Body of pancreas (tissue), 4 donors: ENCODE data around the gene ABCA1. TPM values are rescaled to one million over a fixed set of nuclear protein-coding genes. Genes with fewer than 3 reads are reported as not detected.

Experiments
- ATAC-seq: fragments of 150-250 bp; one replicate; pipeline ENCODE4 v1.9.1; 2016
- DNase-seq, 4 donors: peaks; one replicate each; pipeline ENCODE4 v3.0.0-alpha.2; 2019
- H3K27ac ChIP-seq, 4 donors: fragments of 200-600 bp; sonication (generic); 1 replicate in 3 of 4; 2 replicates in 1 of 4; pipeline versions ENCODE4 v1.5.1 to v1.6.1; 2016 to 2019; ENCODE audit warnings: mild to moderate bottlenecking in 1 of 4, mixed read lengths in 1 of 4, moderate library complexity in 1 of 4
- H3K27me3 ChIP-seq, 2 donors: fragments of 200-600 bp; sonication (generic); one replicate each; pipeline ENCODE4 v1.6.0; 2016; ENCODE audit warnings: mild to moderate bottlenecking in 1 of 2
- H3K36me3 ChIP-seq, 2 donors: fragments of 200-600 bp; sonication (generic); replicated peaks in 1 of 2; 2 replicates each; pipeline ENCODE4 v1.5.1; 2016; ENCODE audit warnings: low read depth in 2 of 2; ENCODE audit not compliant: insufficient read depth in 1 of 2
- H3K4me1 ChIP-seq: fragments of 200-600 bp; sonication (generic); one replicate; pipeline ENCODE4 v1.6.0; 2016
- H3K4me3 ChIP-seq, 2 donors: fragments of 200-600 bp; sonication (generic); 1 replicate in 1 of 2; 2 replicates in 1 of 2; pipeline ENCODE4 v1.5.1; 2016 to 2019
- H3K9me3 ChIP-seq, 3 donors: fragments of 200-600 bp; sonication (generic); 1 replicate in 2 of 3; 2 replicates in 1 of 3; pipeline ENCODE4 v1.5.1; 2016
- CTCF ChIP-seq, 7 experiments: fragments of 450-650 bp in 4 of 7; fragments of 200-600 bp in 3 of 7; sonication (generic) in 3 of 7; IDR thresholded peaks; one replicate each; pipeline ENCODE4 v1.5.1; 2016 to 2019; ENCODE audit warnings: antibody characterized with exemption in 7 of 7
- POLR2A ChIP-seq, 3 donors: fragments of 450-650 bp; IDR thresholded peaks; one replicate each; pipeline ENCODE4 v1.6.1; 2016; ENCODE audit warnings: antibody characterized with exemption in 3 of 3, mild to moderate bottlenecking in 2 of 3
- WGBS, 2 donors: methylation state at CpG; one replicate each; pipeline ENCODE4 v1.1.5; 2017; 5-methylcytosine and 5-hydroxymethylcytosine counted together
- intact Hi-C: fragments of 100-400 bp; cut with DNase I; formaldehyde crosslinking; loops from one replicate; pipeline ENCODE4 v1.15.1; 2023
- total RNA-seq, 2 donors: library from RNA; depleted of rRNA; stranded (reverse); fragments of >200 nt; gene quantifications; one replicate each; pipeline ENCODE4 v1.1.0, GENCODE V29; 2016

Gene ABCA1
- total RNA-seq, 2 donors from 2014 or later: 18.1 to 18.9 TPM

GRCh38 chr9:104802906-104803305 is 125.0 kb downstream of the ABCA1 start:
- ATAC-seq (no peak), DNase-seq (no peak)
- no peak for TF ChIP-seq CTCF (IDR thresholded peaks at IDR 0.05)
- TF ChIP-seq POLR2A (IDR thresholded peaks at IDR 0.05): no peak
- WGBS, 2 donors: 76 to 85% methylated on average over 2 of the region's 2 CpGs
- Histone ChIP-seq H3K27ac (no peak overlapping the region), H3K4me1 (no peaks in the 10 kb centered on the region), H3K4me3 (no peak overlapping the region), H3K36me3 (peaks cover 0 to 50% of the 10 kb centered on the region in 2 donors), H3K9me3 (no peaks in the 10 kb centered on the region), H3K27me3 (no peaks in the 10 kb centered on the region)
- intact Hi-C loops: no loop called here

- Histone ChIP-seq H3K4me1 (no peaks in the 10 kb centered on the region), H3K27me3 (no peaks in the 10 kb centered on the region), H3K9me3 (no peaks in the 10 kb centered on the region), H3K36me3 (peaks cover 0 to 52% of the 10 kb centered on the region in 2 donors), H3K27ac (no peak overlapping the region), H3K4me3 (no peak overlapping the region)
- intact Hi-C loops: no loop called here
- no peak for TF ChIP-seq CTCF (IDR thresholded peaks at IDR 0.05)
- DNase-seq (no peak), ATAC-seq (no peak)
- WGBS, 2 donors: 86 to 91% methylated on average over 5 of the region's 5 CpGs
Observed at GRCh38 chr9:104802110-104802509, 125.8 kb downstream of the ABCA1 start.

GRCh38 chr9:104800068-104800785 is 127.7 kb downstream of the ABCA1 start:
- ATAC-seq (no peak), DNase-seq (no peak)
- Histone ChIP-seq H3K4me3 (no peak overlapping the region), H3K36me3 (peaks cover 11 to 43% of the 10 kb centered on the region in 2 donors), H3K27ac (no peak overlapping the region), H3K9me3 (no peaks in the 10 kb centered on the region), H3K4me1 (no peaks in the 10 kb centered on the region), H3K27me3 (no peaks in the 10 kb centered on the region)
- intact Hi-C loops: no loop called here
- no peak for TF ChIP-seq POLR2A (IDR thresholded peaks at IDR 0.05)
- no peak for TF ChIP-seq CTCF (IDR thresholded peaks at IDR 0.05)
- WGBS, 2 donors: 77 to 80% methylated on average over 7 of the region's 7 CpGs

- intact Hi-C loops: no loop called here
- 74% methylated on average over 5 of the region's 5 CpGs for WGBS, 2 donors
Observed at GRCh38 chr9:104798209-104798995, 129.6 kb downstream of the ABCA1 start.

More at GRCh38 chr9:104798209-104798995, 129.6 kb downstream of the ABCA1 start:
- H3K27ac ChIP-seq: no peak overlapping the region
- H3K27me3 ChIP-seq: no peaks in the 10 kb centered on the region
- H3K36me3 ChIP-seq: peaks cover 11 to 47% of the 10 kb centered on the region in 2 donors
- DNase-seq (no peak), ATAC-seq (no peak)
- no peak for TF ChIP-seq POLR2A (IDR thresholded peaks at IDR 0.05)
- TF ChIP-seq CTCF (IDR thresholded peaks at IDR 0.05): no peak
- H3K4me3 ChIP-seq: no peak overlapping the region
- no peaks in the 10 kb centered on the region for H3K4me1 ChIP-seq
- H3K9me3 ChIP-seq: no peaks in the 10 kb centered on the region
